ENCODE results near the gene MECR. TPM values are rescaled to one million over a fixed set of nuclear protein-coding genes. Genes with fewer than 3 reads are reported as not detected.

Gene MECR
- polyA plus RNA-seq, 1 of the 3 experiments (the other 2 are of a cell fraction): 38.3 TPM

- Histone ChIP-seq H3K4me1 (ENCODE audit: control insufficient read depth in 1 of 2, insufficient read depth in 2 of 2, low read depth in 1 of 2, low read length in 1 of 2) (peaks cover 18 to 29% of the 10 kb centered on the region in 2 experiments; a peak in 2 of 4 replicates), H3K9me3 (no peaks in the 10 kb centered on the region), H3K27me3 (ENCODE audit: insufficient read depth) (no peaks in the 10 kb centered on the region), H3K4me3 (ENCODE audit: low read depth in 2 of 2, low read length in 1 of 2) (no peak overlapping the region), H4K20me1 (ENCODE audit: insufficient read depth) (no peaks in the 10 kb centered on the region), H3K4me2 (peak overlapping the region; percentile 48; the same call in 1 of the 2 replicates), H3K9me2 (no peaks in the 10 kb centered on the region), H3K9ac (no peak overlapping the region), H2AFZ (ENCODE audit: low read depth) (no peak overlapping the region), H3F3A (replicated peaks; ENCODE audit: insufficient read depth) (no peaks in the 10 kb centered on the region), H3K27ac (ENCODE audit: low read depth in 2 of 2, low read length in 1 of 2) (no peak overlapping the region; a peak in 1 of 4 replicates), H3K36me3 (replicated peaks in 1 of 2; ENCODE audit: control insufficient read depth in 1 of 2, insufficient read depth in 2 of 2, low read length in 1 of 2) (no peaks in the 10 kb centered on the region), H3K79me2 (ENCODE audit: insufficient read depth) (no peaks in the 10 kb centered on the region)
- WGBS (ENCODE audit: low lambda C conversion rate): 47% methylated on average over 5 of the region's 11 CpGs
- ChIA-PET POLR2A (interaction anchor here (1.0 kb wide), 1 partner anchor 11 kb away, joined by 5 read pairs; no protein-coding TSS in a partner anchor), CTCF (interaction anchor here (1.0 to 1.4 kb wide), 5 partner anchors 12 to 536 kb away, joined by 3 to 4 read pairs (median 3); partner anchors contain the start of gene PTPRU)
- TF ChIP-seq TEAD4 (IDR thresholded peaks at IDR 0.05; ENCODE audit: borderline replicate concordance, insufficient read depth) (no peak), NFIC (IDR thresholded peaks at IDR 0.05; ENCODE audit: borderline replicate concordance) (peak; percentile 47; the same call in 1 of the 2 replicates)
- DNase-seq: peak; percentile 63
Observed at GRCh38 chr1:29256979-29257804, 26.5 kb upstream of the MECR start.

- 88% methylated on average over 5 of the region's 5 CpGs for WGBS (ENCODE audit: low lambda C conversion rate)
- H4K20me1 ChIP-seq (ENCODE audit: insufficient read depth): no peaks in the 10 kb centered on the region
- no peak overlapping the region for H3K4me3 ChIP-seq (ENCODE audit: low read depth in 2 of 2, low read length in 1 of 2)
- no peak overlapping the region for H3K27ac ChIP-seq (ENCODE audit: low read depth in 2 of 2, low read length in 1 of 2)
- H3F3A ChIP-seq (replicated peaks; ENCODE audit: insufficient read depth): no peaks in the 10 kb centered on the region
- no peak overlapping the region for H3K9ac ChIP-seq
- no peak overlapping the region for H2AFZ ChIP-seq (ENCODE audit: low read depth)
- H3K4me2 ChIP-seq: no peak overlapping the region
- POLR2A ChIA-PET: no interaction called here
- no peaks in the 10 kb centered on the region for H3K79me2 ChIP-seq (ENCODE audit: insufficient read depth)
- no peaks in the 10 kb centered on the region for H3K9me3 ChIP-seq
- no peaks in the 10 kb centered on the region for H3K9me2 ChIP-seq
- no peak for DNase-seq
- peaks cover 18 to 29% of the 10 kb centered on the region in 2 experiments; a peak in 2 of 4 replicates for H3K4me1 ChIP-seq (ENCODE audit: control insufficient read depth in 1 of 2, insufficient read depth in 2 of 2, low read depth in 1 of 2, low read length in 1 of 2)
- no peaks in the 10 kb centered on the region for H3K36me3 ChIP-seq (replicated peaks in 1 of 2; ENCODE audit: control insufficient read depth in 1 of 2, insufficient read depth in 2 of 2, low read length in 1 of 2)
- CTCF ChIA-PET: interaction anchor here (1.4 kb wide), 1 partner anchor 11 kb away, joined by 4 read pairs; no protein-coding TSS in a partner anchor
- no peak for TF ChIP-seq MXI1 (IDR thresholded peaks at IDR 0.05; ENCODE audit: low read depth, low read length)
- TF ChIP-seq USF1 (IDR thresholded peaks at IDR 0.05; ENCODE audit: borderline replicate concordance, low read depth): no peak
- no peak for TF ChIP-seq FOXM1 (IDR thresholded peaks at IDR 0.05; ENCODE audit: low read depth)
- TF ChIP-seq GATA2 (CRISPR knock-in tag; IDR thresholded peaks at IDR 0.05): no peak
- no peak for TF ChIP-seq FOSL2 (IDR thresholded peaks at IDR 0.05; ENCODE audit: borderline replicate concordance, low read depth)
- TF ChIP-seq FOXJ3 (CRISPR knock-in tag; IDR thresholded peaks at IDR 0.05): no peak
- TF ChIP-seq GABPA (IDR thresholded peaks at IDR 0.05; ENCODE audit: low read depth): no peak
- no peak for TF ChIP-seq EP300 (IDR thresholded peaks at IDR 0.05; ENCODE audit: borderline replicate concordance in 1 of 2, low read depth in 1 of 2, low read length in 1 of 2)
- no peak for TF ChIP-seq POLR2AphosphoS5 (IDR thresholded peaks at IDR 0.05; ENCODE audit: low read depth, low read length)
- TF ChIP-seq USF2 (IDR thresholded peaks at IDR 0.05; ENCODE audit: borderline replicate concordance, low read depth, low read length): no peak
- TF ChIP-seq TCF12 (IDR thresholded peaks at IDR 0.05): no peak
- TF ChIP-seq MEF2A (IDR thresholded peaks at IDR 0.05; ENCODE audit: borderline replicate concordance, low read depth): no peak
- no peak for TF ChIP-seq YY1 (IDR thresholded peaks at IDR 0.05; ENCODE audit: low read depth)
- TF ChIP-seq, protein P1, sequence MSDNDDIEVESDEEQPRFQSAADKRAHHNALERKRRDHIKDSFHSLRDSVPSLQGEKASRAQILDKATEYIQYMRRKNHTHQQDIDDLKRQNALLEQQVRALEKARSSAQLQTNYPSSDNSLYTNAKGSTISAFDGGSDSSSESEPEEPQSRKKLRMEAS (IDR thresholded peaks at IDR 0.05; ENCODE audit: low read depth): no peak
- no peak for TF ChIP-seq CHD2 (IDR thresholded peaks at IDR 0.05; ENCODE audit: low read length, partially characterized antibody)
- TF ChIP-seq TAF1 (IDR thresholded peaks at IDR 0.05; ENCODE audit: borderline replicate concordance, low read depth, low read length): no peak
- no peak for TF ChIP-seq RXRA (IDR thresholded peaks at IDR 0.05; ENCODE audit: borderline replicate concordance, low read depth)
- H3K27me3 ChIP-seq (ENCODE audit: insufficient read depth): no peaks in the 10 kb centered on the region
Observed at GRCh38 chr1:29256394-29256793, 25.7 kb upstream of the MECR start.
